ENCODE data around the gene FAF1. TPM values are rescaled to one million over a fixed set of nuclear protein-coding genes. Genes with fewer than 3 reads are reported as not detected.
A peak's percentile ranks its signal among the peaks of the same experiment; 100 is the strongest.

FAF1 gene
- polyA plus RNA-seq, 1 of the 3 experiments (the other 2 are of a cell fraction): 8.7 TPM

GRCh38 chr1:50421366-50421748 is 538.7 kb downstream of the FAF1 start (continued):
- TF ChIP-seq SIN3A (IDR thresholded peaks at IDR 0.05; ENCODE audit: borderline replicate concordance, low read depth, low read length) (no peak), CTCF (IDR thresholded peaks at IDR 0.05) (no peak)

- no peaks in the 10 kb centered on the region for H3K9me2 ChIP-seq
- H3K9ac ChIP-seq: no peak overlapping the region
- ChIA-PET CTCF (interaction anchor here (0.9 to 2.1 kb wide), 3 partner anchors 43 to 283 kb away, joined by 3 to 11 read pairs (median 3); no protein-coding TSS in a partner anchor), POLR2A (no interaction called here)
- no peaks in the 10 kb centered on the region for H3K36me3 ChIP-seq (replicated peaks in 1 of 2; ENCODE audit: control insufficient read depth in 1 of 2, insufficient read depth in 2 of 2, low read length in 1 of 2)
- no peaks in the 10 kb centered on the region for H3F3A ChIP-seq (replicated peaks; ENCODE audit: insufficient read depth)
- no peak overlapping the region for H3K4me3 ChIP-seq (ENCODE audit: low read depth in 2 of 2, low read length in 1 of 2)
- TF ChIP-seq RXRA (IDR thresholded peaks at IDR 0.05; ENCODE audit: borderline replicate concordance, low read depth): no peak
- TF ChIP-seq NRF1 (IDR thresholded peaks at IDR 0.05; ENCODE audit: low read depth, low read length): peak; percentile 40; the same call in 1 of the 2 replicates
- H3K79me2 ChIP-seq (ENCODE audit: insufficient read depth): no peaks in the 10 kb centered on the region
- WGBS (ENCODE audit: low lambda C conversion rate): 12% methylated on average over 11 of the region's 69 CpGs
- H3K27me3 ChIP-seq (ENCODE audit: insufficient read depth): peaks cover 97% of the 10 kb centered on the region
- H2AFZ ChIP-seq (ENCODE audit: low read depth): no peak overlapping the region
- H3K27ac ChIP-seq (ENCODE audit: low read depth in 2 of 2, low read length in 1 of 2): no peak overlapping the region
- peak; percentile 54 for DNase-seq
- H4K20me1 ChIP-seq (ENCODE audit: insufficient read depth): peaks cover 19% of the 10 kb centered on the region; the same call in 1 of the 2 replicates
- H3K4me2 ChIP-seq: no peak overlapping the region
- H3K4me1 ChIP-seq (ENCODE audit: control insufficient read depth in 1 of 2, insufficient read depth in 2 of 2, low read depth in 1 of 2, low read length in 1 of 2): peaks cover 7 to 22% of the 10 kb centered on the region in 2 experiments; a peak in 1 of 4 replicates
- H3K9me3 ChIP-seq: no peaks in the 10 kb centered on the region
Observed at GRCh38 chr1:50420689-50421365, 539.2 kb downstream of the FAF1 start.

- ChIA-PET POLR2A (no interaction called here), CTCF (interaction anchor here (1.6 kb wide), 1 partner anchor 284 kb away, joined by 3 read pairs; no protein-coding TSS in a partner anchor)
- no peak for TF ChIP-seq ZBTB33 (IDR thresholded peaks at IDR 0.05; ENCODE audit: borderline replicate concordance, low read depth)
- no peak for TF ChIP-seq RCOR1 (IDR thresholded peaks at IDR 0.05; ENCODE audit: low read length)
- TF ChIP-seq EZH2phosphoT487 (IDR thresholded peaks at IDR 0.05; ENCODE audit: borderline replicate concordance, low read depth): peak; percentile 50; the same call in 1 of the 2 replicates
- no peak overlapping the region for H3K4me3 ChIP-seq (ENCODE audit: low read depth in 2 of 2, low read length in 1 of 2)
- peaks cover 12% of the 10 kb centered on the region; the same call in 1 of the 2 replicates for H4K20me1 ChIP-seq (ENCODE audit: insufficient read depth)
- peak; percentile 36 for DNase-seq
- no peak overlapping the region for H2AFZ ChIP-seq (ENCODE audit: low read depth)
- 27% methylated on average over 21 of the region's 21 CpGs for WGBS (ENCODE audit: low lambda C conversion rate)
- peaks cover 7 to 22% of the 10 kb centered on the region in 2 experiments; a peak in 1 of 4 replicates for H3K4me1 ChIP-seq (ENCODE audit: control insufficient read depth in 1 of 2, insufficient read depth in 2 of 2, low read depth in 1 of 2, low read length in 1 of 2)
- no peak overlapping the region for H3K9ac ChIP-seq
- no peaks in the 10 kb centered on the region for H3K9me3 ChIP-seq
- no peak overlapping the region for H3K27ac ChIP-seq (ENCODE audit: low read depth in 2 of 2, low read length in 1 of 2)
- H3F3A ChIP-seq (replicated peaks; ENCODE audit: insufficient read depth): no peaks in the 10 kb centered on the region
- H3K27me3 ChIP-seq (ENCODE audit: insufficient read depth): peaks cover 97% of the 10 kb centered on the region
- no peak overlapping the region for H3K4me2 ChIP-seq
- no peaks in the 10 kb centered on the region for H3K36me3 ChIP-seq (replicated peaks in 1 of 2; ENCODE audit: control insufficient read depth in 1 of 2, insufficient read depth in 2 of 2, low read length in 1 of 2)
- H3K9me2 ChIP-seq: no peaks in the 10 kb centered on the region
- no peaks in the 10 kb centered on the region for H3K79me2 ChIP-seq (ENCODE audit: insufficient read depth)
Observed at GRCh38 chr1:50419907-50420677, 540.0 kb downstream of the FAF1 start.
